ENCODE data around the gene RAI1. TPM values are rescaled to one million over a fixed set of nuclear protein-coding genes. Genes with fewer than 3 reads are reported as not detected.

The RAI1 gene
- total RNA-seq, 2 experiments from 2014 or later: 17.1 to 49.4 TPM

GRCh38 chr17:17819111-17819510, 137.9 kb downstream of the RAI1 start:
- POLR2A ChIA-PET: interaction anchor here (1.8 kb wide), 1 partner anchor 17 kb away, joined by 5 read pairs; no protein-coding TSS in a partner anchor
- H3K79me2 ChIP-seq (ENCODE audit: insufficient read depth, low read depth, low read length): peaks cover 32% of the 10 kb centered on the region
- H3K36me3 ChIP-seq (ENCODE audit: insufficient read depth, low read length): peaks cover 82% of the 10 kb centered on the region
- no peaks in the 10 kb centered on the region for H3K9me2 ChIP-seq (ENCODE audit: insufficient read depth, low read length)
- no peak overlapping the region for H3K27ac ChIP-seq (ENCODE audit: low read depth, low read length, poor library complexity, severe bottlenecking)
- CTCF ChIA-PET (ENCODE audit: unreplicated experiment): no interaction called here
- H3K9me3 ChIP-seq (ENCODE audit: low read length): no peaks in the 10 kb centered on the region
- TF ChIP-seq CTCF (conservative IDR thresholded peaks at IDR 0.05; ENCODE audit: low read length) (no peak), EZH2phosphoT487 (IDR thresholded peaks at IDR 0.05; ENCODE audit: borderline replicate concordance, low read depth, low read length) (no peak)
- no peak overlapping the region for H2AFZ ChIP-seq (ENCODE audit: low read length)
- BruUV-seq (replicated peaks): no TSS peak
- no peak for DNase-seq (ENCODE audit: low spot score)
- H3K4me2 ChIP-seq (ENCODE audit: low read length): no peak overlapping the region
- peaks cover 21% of the 10 kb centered on the region; the same call in 1 of the 2 replicates for H4K20me1 ChIP-seq (ENCODE audit: insufficient read depth, low read length)
- H3K4me3 ChIP-seq (ENCODE audit: low read depth, low read length, poor library complexity, severe bottlenecking): no peak overlapping the region
- peaks cover 42% of the 10 kb centered on the region for H3K4me1 ChIP-seq (ENCODE audit: insufficient read depth, low read length, poor library complexity, severe bottlenecking)
- intact Hi-C loops (cut with micrococcal nuclease; ENCODE audit: unreplicated experiment): no loop called here

GRCh38 chr17:17819561-17819995, 138.3 kb downstream of the RAI1 start:
- TSS peak; percentile 43 for BruUV-seq (replicated peaks)
- TF ChIP-seq CTCF (conservative IDR thresholded peaks at IDR 0.05; ENCODE audit: low read length) (no peak), EZH2phosphoT487 (IDR thresholded peaks at IDR 0.05; ENCODE audit: borderline replicate concordance, low read depth, low read length) (no peak)
- Histone ChIP-seq H3K4me1 (ENCODE audit: insufficient read depth, low read length, poor library complexity, severe bottlenecking) (peaks cover 47% of the 10 kb centered on the region), H3K4me3 (ENCODE audit: low read depth, low read length, poor library complexity, severe bottlenecking) (no peak overlapping the region), H3K27ac (ENCODE audit: low read depth, low read length, poor library complexity, severe bottlenecking) (no peak overlapping the region), H2AFZ (ENCODE audit: low read length) (no peak overlapping the region), H3K79me2 (ENCODE audit: insufficient read depth, low read depth, low read length) (peaks cover 37% of the 10 kb centered on the region), H3K4me2 (ENCODE audit: low read length) (peak overlapping the region; percentile 91; the same call in 1 of the 2 replicates), H3K36me3 (ENCODE audit: insufficient read depth, low read length) (peaks cover 77% of the 10 kb centered on the region), H4K20me1 (ENCODE audit: insufficient read depth, low read length) (peaks cover 21% of the 10 kb centered on the region; the same call in 1 of the 2 replicates), H3K9me3 (ENCODE audit: low read length) (no peaks in the 10 kb centered on the region), H3K9me2 (ENCODE audit: insufficient read depth, low read length) (no peaks in the 10 kb centered on the region)
- CTCF ChIA-PET (ENCODE audit: unreplicated experiment): no interaction called here
- intact Hi-C loops (cut with micrococcal nuclease; ENCODE audit: unreplicated experiment): no loop called here
- POLR2A ChIA-PET: interaction anchor here (0.7 to 1.1 kb wide), 2 partner anchors 14 to 137 kb away, joined by 3 read pairs; no protein-coding TSS in a partner anchor
- DNase-seq (ENCODE audit: low spot score): no peak

GRCh38 chr17:17820046-17820445, 138.8 kb downstream of the RAI1 start:
- peak overlapping the region; percentile 91; the same call in 1 of the 2 replicates for H3K4me2 ChIP-seq (ENCODE audit: low read length)
- intact Hi-C loops (cut with micrococcal nuclease; ENCODE audit: unreplicated experiment): loop anchor here (5.0 kb wide), 1 partner anchor 217 kb away; the partner anchor contains the start of genes ATPAF2 and GID4
- no peak for TF ChIP-seq CTCF (conservative IDR thresholded peaks at IDR 0.05; ENCODE audit: low read length)
- TF ChIP-seq EZH2phosphoT487 (IDR thresholded peaks at IDR 0.05; ENCODE audit: borderline replicate concordance, low read depth, low read length): no peak
- H3K36me3 ChIP-seq (ENCODE audit: insufficient read depth, low read length): peaks cover 73% of the 10 kb centered on the region
- ChIA-PET POLR2A (interaction anchor here (0.7 to 1.7 kb wide), 4 partner anchors 13 to 138 kb away, joined by 3 to 8 read pairs (median 3); partner anchors contain the start of gene SREBF1), CTCF (ENCODE audit: unreplicated experiment) (interaction anchor here (1.1 kb wide), 1 partner anchor 17 kb away, joined by 3 read pairs; the partner anchor contains the start of gene SREBF1)
- H3K4me1 ChIP-seq (ENCODE audit: insufficient read depth, low read length, poor library complexity, severe bottlenecking): peaks cover 51% of the 10 kb centered on the region
- H3K79me2 ChIP-seq (ENCODE audit: insufficient read depth, low read depth, low read length): peaks cover 41% of the 10 kb centered on the region
- no TSS peak for BruUV-seq (replicated peaks)
- H2AFZ ChIP-seq (ENCODE audit: low read length): no peak overlapping the region
- peaks cover 21% of the 10 kb centered on the region; the same call in 1 of the 2 replicates for H4K20me1 ChIP-seq (ENCODE audit: insufficient read depth, low read length)
- no peaks in the 10 kb centered on the region for H3K9me2 ChIP-seq (ENCODE audit: insufficient read depth, low read length)
- H3K4me3 ChIP-seq (ENCODE audit: low read depth, low read length, poor library complexity, severe bottlenecking): no peak overlapping the region
- DNase-seq (ENCODE audit: low spot score): no peak
- no peaks in the 10 kb centered on the region for H3K9me3 ChIP-seq (ENCODE audit: low read length)
- H3K27ac ChIP-seq (ENCODE audit: low read depth, low read length, poor library complexity, severe bottlenecking): no peak overlapping the region

All from OCI-LY7 (cell line).